VCaP (cell line): ENCODE measurements around the gene MEGF8.

Source experiments
- H3K27ac ChIP-seq: fragments of 450-650 bp; 2 replicates; pipeline ENCODE4 v1.5.1; 2017
- CTCF ChIP-seq: fragments of 450-650 bp; conservative IDR thresholded peaks from 2 replicates; pipeline ENCODE4 v1.5.1; 2017; ENCODE audit warnings: mild to moderate bottlenecking, moderate library complexity

MEGF8 gene

DNA sequence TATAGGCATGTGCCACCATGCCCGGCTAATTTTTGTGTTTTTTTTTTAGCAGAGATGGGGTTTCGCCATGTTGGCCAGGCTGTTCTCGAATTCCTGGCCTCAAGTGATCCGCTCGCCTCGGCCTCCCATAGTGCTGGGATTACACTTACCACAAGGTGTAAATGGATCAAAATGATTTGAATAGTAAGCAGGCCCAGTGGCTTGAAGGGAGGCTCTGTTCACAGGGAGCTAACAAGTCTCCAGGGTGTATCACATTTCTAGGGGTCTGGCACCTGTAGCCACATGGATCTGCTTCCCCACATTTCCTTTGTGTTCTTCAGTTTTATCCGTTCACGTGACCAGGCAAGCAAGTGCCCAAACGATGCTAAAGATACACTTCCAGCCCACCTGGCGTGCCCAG lies 78.2 kb downstream of the MEGF8 start:
- TF ChIP-seq CTCF = no peak
- H3K27ac ChIP-seq = no peak overlapping the region

DNA sequence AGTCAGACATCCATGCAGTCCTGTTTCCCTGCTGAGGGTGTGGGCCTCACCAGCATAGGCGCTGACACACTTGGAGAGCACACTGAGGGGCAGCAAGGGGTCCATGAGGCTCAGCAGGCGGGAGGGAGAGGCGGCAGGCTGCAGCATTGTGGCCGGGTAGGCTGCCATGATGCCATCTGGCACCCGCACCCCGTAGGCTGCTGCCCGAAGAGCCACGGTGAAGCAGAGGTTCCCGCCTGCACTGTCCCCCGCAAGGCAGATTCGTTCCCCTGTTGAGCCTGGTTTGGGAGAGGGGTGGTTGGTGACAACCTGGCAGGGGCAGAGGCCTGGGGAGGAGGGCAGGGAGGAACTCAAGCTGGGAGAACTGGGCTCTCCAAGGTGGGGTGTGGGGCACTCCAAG lies 80.7 kb downstream of the MEGF8 start:
- no peak for TF ChIP-seq CTCF
- no peak overlapping the region for H3K27ac ChIP-seq

- no peak overlapping the region for H3K27ac ChIP-seq
- no peak for TF ChIP-seq CTCF
Observed at GRCh38 chr19:42407085-42407815, 81.8 kb downstream of the MEGF8 start.

DNA sequence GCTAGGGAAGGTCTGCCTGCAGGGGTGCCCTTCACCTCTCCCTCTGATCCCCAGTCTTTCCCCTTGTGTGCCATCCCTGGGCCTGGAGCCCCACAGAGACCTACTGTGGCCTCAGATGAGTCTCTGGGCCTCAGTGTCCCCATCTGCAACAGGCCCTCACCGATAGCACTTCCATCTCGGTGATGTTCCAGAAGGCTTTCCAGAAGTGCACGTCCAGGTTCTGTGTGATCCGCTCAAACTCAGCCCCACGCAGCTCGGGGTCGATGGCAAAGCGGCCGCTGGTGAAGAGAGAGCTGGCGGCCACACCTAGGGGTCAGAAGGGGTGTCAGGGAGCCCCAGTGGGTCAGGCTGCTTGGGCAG lies 82.4 kb downstream of the MEGF8 start:
- H3K27ac ChIP-seq = no peak overlapping the region
- TF ChIP-seq CTCF = no peak

GRCh38 chr19:42409477-42409876 lies 84.0 kb downstream of the MEGF8 start:
- no peak for TF ChIP-seq CTCF
- H3K27ac ChIP-seq = no peak overlapping the region

DNA sequence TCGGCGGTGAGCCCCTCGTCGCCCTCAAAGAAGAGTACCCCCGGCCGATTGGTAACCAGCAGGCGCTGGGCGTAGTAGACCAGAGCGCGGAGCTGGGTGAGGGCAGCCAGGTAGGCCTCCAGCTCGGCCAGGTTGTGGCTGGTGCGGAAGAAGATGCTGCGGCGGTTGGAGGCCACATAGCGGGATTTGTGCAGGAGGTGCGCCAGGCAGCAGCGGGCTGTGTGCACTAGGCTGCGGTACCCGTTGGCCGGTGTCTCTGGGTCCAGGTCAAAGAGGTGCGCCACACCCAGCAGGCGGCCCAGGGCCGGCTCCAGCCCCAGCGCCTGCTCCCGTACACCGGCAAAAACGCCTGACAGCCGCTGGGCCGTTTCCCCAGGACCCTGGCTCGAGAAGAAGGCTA lies 84.9 kb downstream of the MEGF8 start:
- TF ChIP-seq CTCF = no peak
- H3K27ac ChIP-seq = no peak overlapping the region

- peak overlapping the region; percentile 20; the same call in 1 of the 2 replicates for H3K27ac ChIP-seq
- TF ChIP-seq CTCF = no peak
Observed at GRCh38 chr19:42411581-42412178, 86.2 kb downstream of the MEGF8 start.
